ENCODE results near the gene CRYAB. TPM values are rescaled to one million over a fixed set of nuclear protein-coding genes. Genes with fewer than 3 reads are reported as not detected.
A peak's percentile ranks its signal among the peaks of the same experiment; 100 is the strongest.

CRYAB gene, protein sequence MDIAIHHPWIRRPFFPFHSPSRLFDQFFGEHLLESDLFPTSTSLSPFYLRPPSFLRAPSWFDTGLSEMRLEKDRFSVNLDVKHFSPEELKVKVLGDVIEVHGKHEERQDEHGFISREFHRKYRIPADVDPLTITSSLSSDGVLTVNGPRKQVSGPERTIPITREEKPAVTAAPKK
- 72.5 TPM for total RNA-seq
- long read RNA-seq, transcript CRYAB-205 (3 exons, 1,017 nt), result major isoform, 19 of 42 reads
- long read RNA-seq, transcript CRYAB-216 (4 exons, 977 nt), result minor isoform, 15 of 42 reads
- long read RNA-seq, partial matches to known transcripts, result 0 of 42 reads
- long read RNA-seq, other reads (novel, unspliced or antisense), result 6 of 42 reads

DNA sequence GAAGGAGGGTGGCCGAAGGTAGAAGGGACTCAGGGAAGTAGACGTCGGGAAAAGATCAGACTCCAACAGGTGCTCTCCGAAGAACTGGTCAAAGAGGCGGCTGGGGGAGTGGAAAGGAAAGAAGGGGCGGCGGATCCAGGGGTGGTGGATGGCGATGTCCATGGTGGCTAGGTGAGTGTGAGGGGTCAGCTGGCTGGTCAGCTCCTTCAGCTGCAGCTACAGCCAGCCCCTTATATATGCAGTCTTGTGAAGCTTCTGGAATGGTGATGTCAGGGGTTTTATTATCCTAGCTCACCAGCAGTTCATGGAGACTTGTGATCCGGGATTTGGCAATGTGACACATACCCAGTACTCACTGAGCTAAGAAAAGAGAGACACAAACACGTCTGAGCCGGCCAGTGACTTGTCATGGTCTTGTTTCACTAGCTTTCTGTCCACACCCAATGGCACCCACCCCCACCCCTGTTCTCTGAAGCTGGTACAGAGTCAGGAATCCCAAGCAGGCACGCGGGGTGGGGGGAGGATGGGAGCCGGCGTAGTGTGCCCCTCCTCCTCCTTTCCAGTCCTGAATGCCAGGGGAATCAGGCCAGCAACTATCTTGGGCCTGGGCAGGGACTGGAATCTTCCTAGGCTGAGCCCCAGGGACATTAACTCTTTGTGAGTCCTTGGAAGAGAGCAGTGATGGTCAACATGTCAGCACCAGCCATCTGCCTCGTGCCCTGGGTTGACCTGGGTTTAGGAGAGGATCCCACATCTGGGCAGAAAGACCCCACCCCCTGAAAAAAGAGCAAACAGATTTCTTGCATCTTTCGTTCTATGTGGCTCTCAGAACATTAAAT is at the start of gene CRYAB:
CRYAB (minus strand) TSS at position 208 of the 839 bp plus-strand sequence; CDS start at position 162, 46 bp downstream.
- H3K9me3 ChIP-seq, result no peaks in the 10 kb centered on the region
- TF ChIP-seq, protein P1, sequence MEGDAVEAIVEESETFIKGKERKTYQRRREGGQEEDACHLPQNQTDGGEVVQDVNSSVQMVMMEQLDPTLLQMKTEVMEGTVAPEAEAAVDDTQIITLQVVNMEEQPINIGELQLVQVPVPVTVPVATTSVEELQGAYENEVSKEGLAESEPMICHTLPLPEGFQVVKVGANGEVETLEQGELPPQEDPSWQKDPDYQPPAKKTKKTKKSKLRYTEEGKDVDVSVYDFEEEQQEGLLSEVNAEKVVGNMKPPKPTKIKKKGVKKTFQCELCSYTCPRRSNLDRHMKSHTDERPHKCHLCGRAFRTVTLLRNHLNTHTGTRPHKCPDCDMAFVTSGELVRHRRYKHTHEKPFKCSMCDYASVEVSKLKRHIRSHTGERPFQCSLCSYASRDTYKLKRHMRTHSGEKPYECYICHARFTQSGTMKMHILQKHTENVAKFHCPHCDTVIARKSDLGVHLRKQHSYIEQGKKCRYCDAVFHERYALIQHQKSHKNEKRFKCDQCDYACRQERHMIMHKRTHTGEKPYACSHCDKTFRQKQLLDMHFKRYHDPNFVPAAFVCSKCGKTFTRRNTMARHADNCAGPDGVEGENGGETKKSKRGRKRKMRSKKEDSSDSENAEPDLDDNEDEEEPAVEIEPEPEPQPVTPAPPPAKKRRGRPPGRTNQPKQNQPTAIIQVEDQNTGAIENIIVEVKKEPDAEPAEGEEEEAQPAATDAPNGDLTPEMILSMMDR (IDR thresholded peaks at IDR 0.05), result no peak
- H3K27me3 ChIP-seq (ENCODE audit: low read depth), result peaks cover 14% of the 10 kb centered on the region
- peak within 1 kb of the TSS; percentile 83 for H3K27ac ChIP-seq
- peaks cover 9% of the 10 kb centered on the region for H3K36me3 ChIP-seq
- peak within 1 kb of the TSS; percentile 59 for H3K4me3 ChIP-seq
- intact Hi-C loops (cut with DNase I), result no loop called here
- peaks cover 11% of the 10 kb centered on the region for H3K4me1 ChIP-seq
- DNase-seq (peak; percentile 78), ATAC-seq (peak; percentile 90 to 91)

DNA sequence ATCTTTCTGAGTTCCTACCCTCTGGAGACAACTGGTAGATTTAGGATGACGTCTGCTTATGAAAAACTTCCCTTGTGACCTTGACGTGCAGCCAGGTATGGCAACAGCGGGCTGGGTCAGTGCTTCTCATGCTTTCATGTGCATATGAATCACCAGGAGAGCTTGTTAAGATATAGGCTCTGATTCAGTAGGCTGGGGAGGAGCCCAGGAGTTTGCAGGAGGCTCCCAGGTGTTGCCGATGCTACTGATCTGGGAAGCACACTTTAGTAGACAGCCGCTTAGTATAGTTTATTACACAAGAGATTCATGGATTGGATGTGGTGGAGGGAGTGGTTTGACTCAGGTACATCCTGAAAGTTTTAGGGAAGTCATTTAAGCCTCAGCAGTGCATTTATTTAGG is 49.3 kb upstream of the CRYAB start:
- DNase-seq (no peak), ATAC-seq (peak; percentile 30 to 79)
- no peak overlapping the region for H3K4me3 ChIP-seq
- H3K27me3 ChIP-seq (ENCODE audit: low read depth), result no peaks in the 10 kb centered on the region
- TF ChIP-seq, protein P1 (IDR thresholded peaks at IDR 0.05), result no peak
- H3K27ac ChIP-seq, result no peak overlapping the region
- no peaks in the 10 kb centered on the region for H3K4me1 ChIP-seq
- H3K9me3 ChIP-seq, result no peaks in the 10 kb centered on the region
- intact Hi-C loops (cut with DNase I), result no loop called here
- H3K36me3 ChIP-seq, result no peaks in the 10 kb centered on the region

DNA sequence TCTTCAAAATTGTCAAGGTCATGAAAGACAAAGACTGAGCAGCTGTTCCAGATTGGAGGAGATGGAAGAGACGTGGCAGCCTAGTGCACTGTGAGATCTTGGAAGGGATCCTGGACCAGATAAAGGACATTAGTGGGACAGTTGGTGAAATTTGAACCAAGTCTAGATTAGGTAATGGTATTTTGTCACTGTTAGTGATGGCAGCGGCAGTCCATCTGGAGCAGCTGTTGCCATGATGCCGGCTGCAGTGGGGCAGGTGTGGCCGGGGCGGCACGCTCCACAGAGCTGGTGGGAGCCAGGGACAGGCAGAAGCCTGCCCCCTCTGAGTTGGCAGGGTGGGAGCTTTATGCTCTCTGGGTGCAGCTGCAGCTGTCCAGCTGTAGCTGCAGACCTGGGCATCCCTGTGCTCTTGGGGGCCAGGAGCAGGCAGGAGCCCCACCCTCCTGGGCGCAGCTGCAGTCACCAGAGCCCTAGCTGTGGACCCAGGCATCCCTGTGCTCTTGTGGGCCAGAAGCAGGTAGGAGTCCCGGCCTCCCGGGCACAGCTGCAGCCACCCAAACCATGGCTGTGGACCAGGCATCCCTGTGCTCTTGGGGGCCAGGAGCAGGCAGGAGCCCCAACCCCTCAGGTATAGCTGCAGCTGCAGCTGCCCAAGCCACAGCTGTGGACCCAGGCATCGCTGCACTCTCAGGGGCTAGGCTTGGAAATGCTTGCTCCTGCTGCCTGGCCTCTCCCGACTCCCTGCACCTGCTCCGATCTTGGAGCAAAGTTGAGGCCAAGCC is 46.3 kb upstream of the CRYAB start:
- no peaks in the 10 kb centered on the region for H3K9me3 ChIP-seq
- no peaks in the 10 kb centered on the region for H3K36me3 ChIP-seq
- intact Hi-C loops (cut with DNase I), result no loop called here
- H3K4me1 ChIP-seq, result no peaks in the 10 kb centered on the region
- H3K4me3 ChIP-seq, result no peak overlapping the region
- no peak for ATAC-seq
- no peak overlapping the region for H3K27ac ChIP-seq
- DNase-seq, result no peak
- TF ChIP-seq, protein P1 (IDR thresholded peaks at IDR 0.05), result no peak
- no peaks in the 10 kb centered on the region for H3K27me3 ChIP-seq (ENCODE audit: low read depth)

DNA sequence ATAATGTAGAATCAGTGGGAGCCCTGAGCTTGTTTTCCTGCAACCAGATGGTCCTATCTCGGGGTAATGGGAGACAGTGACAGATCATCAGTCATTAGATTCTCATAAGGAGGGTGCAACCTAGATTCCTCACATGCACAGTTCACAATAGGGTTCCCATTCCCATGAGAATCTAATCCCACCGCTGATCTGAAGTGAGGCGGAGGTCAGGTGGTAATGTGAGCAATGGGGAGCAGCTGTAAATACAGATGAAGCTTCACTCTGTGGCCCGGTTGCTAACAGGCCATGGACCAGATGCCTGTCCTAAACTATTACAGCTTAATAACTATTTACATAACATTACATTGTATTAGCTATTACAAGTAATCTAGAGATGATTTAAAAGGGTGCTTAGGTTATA is 42.6 kb upstream of the CRYAB start:
- intact Hi-C loops (cut with DNase I), result no loop called here
- Histone ChIP-seq H3K27me3 (ENCODE audit: low read depth) (no peaks in the 10 kb centered on the region), H3K36me3 (no peaks in the 10 kb centered on the region), H3K4me1 (no peaks in the 10 kb centered on the region), H3K4me3 (no peak overlapping the region), H3K9me3 (no peaks in the 10 kb centered on the region), H3K27ac (no peak overlapping the region)
- DNase-seq (no peak), ATAC-seq (no peak)
- TF ChIP-seq, protein P1 (IDR thresholded peaks at IDR 0.05), result no peak

DNA sequence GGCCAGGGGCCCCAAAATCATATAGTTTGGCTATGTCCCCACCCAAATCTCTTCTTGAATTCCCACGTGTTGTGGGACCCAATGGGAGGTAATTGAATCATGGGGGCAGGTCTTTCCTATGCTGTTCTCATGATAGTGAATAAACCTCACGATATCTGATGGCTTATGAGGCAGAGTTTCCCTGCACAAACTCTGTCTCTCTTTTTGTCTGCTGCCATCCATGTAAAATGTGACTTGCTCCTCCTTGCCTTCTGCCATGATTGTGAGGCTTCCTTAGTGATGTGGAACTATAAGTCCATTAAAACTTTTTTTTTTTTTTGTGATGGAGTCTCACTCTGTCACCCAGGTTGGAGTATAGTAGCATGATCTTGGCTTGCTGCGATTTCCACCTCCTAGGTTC is 40.0 kb upstream of the CRYAB start:
- Histone ChIP-seq H3K36me3 (no peaks in the 10 kb centered on the region), H3K4me3 (no peak overlapping the region), H3K4me1 (no peaks in the 10 kb centered on the region), H3K9me3 (no peaks in the 10 kb centered on the region), H3K27ac (no peak overlapping the region), H3K27me3 (ENCODE audit: low read depth) (no peaks in the 10 kb centered on the region)
- TF ChIP-seq, protein P1 (IDR thresholded peaks at IDR 0.05), result no peak
- DNase-seq, result no peak
- ATAC-seq, result no peak
- intact Hi-C loops (cut with DNase I), result no loop called here

All from lower lobe of right lung (tissue), 2 donors.